ENCODE data around the gene KIF26A. TPM values are rescaled to one million over a fixed set of nuclear protein-coding genes. Genes with fewer than 3 reads are reported as not detected.

Gene KIF26A
- polyA plus RNA-seq, 4 donors: 0.27 to 8.6 (median 4.8) TPM; not detected in 1

GRCh38 chr14:104159990-104160389 is 21.6 kb downstream of the KIF26A start:
- no peak overlapping the region for H3K27ac ChIP-seq (ENCODE audit: low read depth in 1 of 3, low read length in 2 of 3)
- no peaks in the 10 kb centered on the region for H3K9me3 ChIP-seq (ENCODE audit: control insufficient read depth in 2 of 2, insufficient read depth in 1 of 2, low read depth in 1 of 2, low read length in 1 of 2)
- no peaks in the 10 kb centered on the region for H3K27me3 ChIP-seq (ENCODE audit: control insufficient read depth in 3 of 3, insufficient read depth in 3 of 3, low read length in 3 of 3)
- peaks cover 0 to 4% (median 0%) of the 10 kb centered on the region in 3 donors for H3K36me3 ChIP-seq (ENCODE audit: control insufficient read depth in 3 of 3, insufficient read depth in 2 of 3, low read depth in 1 of 3, low read length in 3 of 3)
- DNase-seq (no peak), FAIRE-seq (no peak)
- no peak overlapping the region for H3K4me3 ChIP-seq (ENCODE audit: low read depth in 1 of 3, low read length in 3 of 3)
- H3K4me1 ChIP-seq (ENCODE audit: control insufficient read depth in 3 of 3, insufficient read depth in 2 of 3, low read depth in 1 of 3, low read length in 2 of 3): no peaks in the 10 kb centered on the region
- WGBS, 3 donors: 77 to 84% (median 79%) methylated on average over 9 of the region's 9 CpGs

- H3K9me3 ChIP-seq (ENCODE audit: control insufficient read depth in 2 of 2, insufficient read depth in 1 of 2, low read depth in 1 of 2, low read length in 1 of 2): no peaks in the 10 kb centered on the region
Observed at GRCh38 chr14:104161602-104162367, 23.4 kb downstream of the KIF26A start.

GRCh38 chr14:104162495-104162894 is 24.1 kb downstream of the KIF26A start:
- FAIRE-seq: no peak
- Histone ChIP-seq H3K27ac (ENCODE audit: low read depth in 1 of 3, low read length in 2 of 3) (no peak overlapping the region), H3K36me3 (ENCODE audit: control insufficient read depth in 3 of 3, insufficient read depth in 2 of 3, low read depth in 1 of 3, low read length in 3 of 3) (peaks cover 0 to 4% (median 0%) of the 10 kb centered on the region in 3 donors), H3K9me3 (ENCODE audit: control insufficient read depth in 2 of 2, insufficient read depth in 1 of 2, low read depth in 1 of 2, low read length in 1 of 2) (no peaks in the 10 kb centered on the region), H3K4me3 (ENCODE audit: low read depth in 1 of 3, low read length in 3 of 3) (no peak overlapping the region), H3K27me3 (ENCODE audit: control insufficient read depth in 3 of 3, insufficient read depth in 3 of 3, low read length in 3 of 3) (no peaks in the 10 kb centered on the region), H3K4me1 (ENCODE audit: control insufficient read depth in 3 of 3, insufficient read depth in 2 of 3, low read depth in 1 of 3, low read length in 2 of 3) (no peaks in the 10 kb centered on the region)
- DNase-seq: no peak
- WGBS, 3 donors: 34 to 78% (median 35%) methylated on average over 6 to 9 of the region's 9 CpGs

More at GRCh38 chr14:104161602-104162367, 23.4 kb downstream of the KIF26A start:
- H3K4me3 ChIP-seq (ENCODE audit: low read depth in 1 of 3, low read length in 3 of 3): no peak overlapping the region
- WGBS, 3 donors: 67 to 86% (median 72%) methylated on average over 23 of the region's 23 CpGs
- no peaks in the 10 kb centered on the region for H3K27me3 ChIP-seq (ENCODE audit: control insufficient read depth in 3 of 3, insufficient read depth in 3 of 3, low read length in 3 of 3)
- peaks cover 0 to 4% (median 0%) of the 10 kb centered on the region in 3 donors for H3K36me3 ChIP-seq (ENCODE audit: control insufficient read depth in 3 of 3, insufficient read depth in 2 of 3, low read depth in 1 of 3, low read length in 3 of 3)
- DNase-seq (no peak), FAIRE-seq (no peak)
- H3K27ac ChIP-seq (ENCODE audit: low read depth in 1 of 3, low read length in 2 of 3): no peak overlapping the region
- no peaks in the 10 kb centered on the region for H3K4me1 ChIP-seq (ENCODE audit: control insufficient read depth in 3 of 3, insufficient read depth in 2 of 3, low read depth in 1 of 3, low read length in 2 of 3)

- H3K27me3 ChIP-seq (ENCODE audit: control insufficient read depth in 3 of 3, insufficient read depth in 3 of 3, low read length in 3 of 3): no peaks in the 10 kb centered on the region
- H3K9me3 ChIP-seq (ENCODE audit: control insufficient read depth in 2 of 2, insufficient read depth in 1 of 2, low read depth in 1 of 2, low read length in 1 of 2): no peaks in the 10 kb centered on the region
- WGBS, 3 donors: 63 to 79% (median 68%) methylated on average over 18 to 21 of the region's 21 CpGs
- H3K4me3 ChIP-seq (ENCODE audit: low read depth in 1 of 3, low read length in 3 of 3): no peak overlapping the region
- H3K4me1 ChIP-seq (ENCODE audit: control insufficient read depth in 3 of 3, insufficient read depth in 2 of 3, low read depth in 1 of 3, low read length in 2 of 3): no peaks in the 10 kb centered on the region
- no peak overlapping the region for H3K27ac ChIP-seq (ENCODE audit: low read depth in 1 of 3, low read length in 2 of 3)
- DNase-seq (no peak), FAIRE-seq (no peak)
- peaks cover 0 to 2% (median 0%) of the 10 kb centered on the region in 3 donors for H3K36me3 ChIP-seq (ENCODE audit: control insufficient read depth in 3 of 3, insufficient read depth in 2 of 3, low read depth in 1 of 3, low read length in 3 of 3)
Observed at GRCh38 chr14:104163541-104163940, 25.2 kb downstream of the KIF26A start.

GRCh38 chr14:104164041-104164440 is 25.7 kb downstream of the KIF26A start:
- Histone ChIP-seq H3K27ac (ENCODE audit: low read depth in 1 of 3, low read length in 2 of 3) (no peak overlapping the region), H3K9me3 (ENCODE audit: control insufficient read depth in 2 of 2, insufficient read depth in 1 of 2, low read depth in 1 of 2, low read length in 1 of 2) (no peaks in the 10 kb centered on the region), H3K4me3 (ENCODE audit: low read depth in 1 of 3, low read length in 3 of 3) (no peak overlapping the region), H3K4me1 (ENCODE audit: control insufficient read depth in 3 of 3, insufficient read depth in 2 of 3, low read depth in 1 of 3, low read length in 2 of 3) (no peaks in the 10 kb centered on the region), H3K36me3 (ENCODE audit: control insufficient read depth in 3 of 3, insufficient read depth in 2 of 3, low read depth in 1 of 3, low read length in 3 of 3) (no peaks in the 10 kb centered on the region), H3K27me3 (ENCODE audit: control insufficient read depth in 3 of 3, insufficient read depth in 3 of 3, low read length in 3 of 3) (no peaks in the 10 kb centered on the region)
- DNase-seq (no peak), FAIRE-seq (no peak)
- 73 to 82% (median 80%) methylated on average over 23 of the region's 23 CpGs for WGBS, 3 donors

- FAIRE-seq (no peak), DNase-seq (no peak)
Observed at GRCh38 chr14:104164512-104164911, 26.1 kb downstream of the KIF26A start.

GRCh38 chr14:104166698-104167097 is 28.3 kb downstream of the KIF26A start:
- no peaks in the 10 kb centered on the region for H3K36me3 ChIP-seq (ENCODE audit: control insufficient read depth in 3 of 3, insufficient read depth in 2 of 3, low read depth in 1 of 3, low read length in 3 of 3)
- FAIRE-seq: no peak
- WGBS, 3 donors: 85 to 88% (median 88%) methylated on average over 16 to 18 of the region's 18 CpGs

More at GRCh38 chr14:104164512-104164911, 26.1 kb downstream of the KIF26A start:
- 69 to 75% (median 74%) methylated on average over 6 to 9 of the region's 9 CpGs for WGBS, 3 donors
- Histone ChIP-seq H3K4me3 (ENCODE audit: low read depth in 1 of 3, low read length in 3 of 3) (no peak overlapping the region), H3K36me3 (ENCODE audit: control insufficient read depth in 3 of 3, insufficient read depth in 2 of 3, low read depth in 1 of 3, low read length in 3 of 3) (no peaks in the 10 kb centered on the region), H3K27me3 (ENCODE audit: control insufficient read depth in 3 of 3, insufficient read depth in 3 of 3, low read length in 3 of 3) (no peaks in the 10 kb centered on the region), H3K9me3 (ENCODE audit: control insufficient read depth in 2 of 2, insufficient read depth in 1 of 2, low read depth in 1 of 2, low read length in 1 of 2) (no peaks in the 10 kb centered on the region), H3K27ac (ENCODE audit: low read depth in 1 of 3, low read length in 2 of 3) (no peak overlapping the region), H3K4me1 (ENCODE audit: control insufficient read depth in 3 of 3, insufficient read depth in 2 of 3, low read depth in 1 of 3, low read length in 2 of 3) (no peaks in the 10 kb centered on the region)

GRCh38 chr14:104168603-104169002 is 30.2 kb downstream of the KIF26A start:
- no peak overlapping the region for H3K4me3 ChIP-seq (ENCODE audit: low read depth in 1 of 3, low read length in 3 of 3)
- FAIRE-seq (no peak), DNase-seq (no peak)
- no peak overlapping the region for H3K27ac ChIP-seq (ENCODE audit: low read depth in 1 of 3, low read length in 2 of 3)
- H3K36me3 ChIP-seq (ENCODE audit: control insufficient read depth in 3 of 3, insufficient read depth in 2 of 3, low read depth in 1 of 3, low read length in 3 of 3): peaks cover 0 to 13% (median 0%) of the 10 kb centered on the region in 3 donors
- H3K27me3 ChIP-seq (ENCODE audit: control insufficient read depth in 3 of 3, insufficient read depth in 3 of 3, low read length in 3 of 3): no peaks in the 10 kb centered on the region
- WGBS, 3 donors: 89 to 91% (median 91%) methylated on average over 13 to 15 of the region's 15 CpGs
- H3K4me1 ChIP-seq (ENCODE audit: control insufficient read depth in 3 of 3, insufficient read depth in 2 of 3, low read depth in 1 of 3, low read length in 2 of 3): peaks cover 0 to 13% (median 0%) of the 10 kb centered on the region in 3 donors
- H3K9me3 ChIP-seq (ENCODE audit: control insufficient read depth in 2 of 2, insufficient read depth in 1 of 2, low read depth in 1 of 2, low read length in 1 of 2): no peaks in the 10 kb centered on the region

More at GRCh38 chr14:104166698-104167097, 28.3 kb downstream of the KIF26A start:
- Histone ChIP-seq H3K9me3 (ENCODE audit: control insufficient read depth in 2 of 2, insufficient read depth in 1 of 2, low read depth in 1 of 2, low read length in 1 of 2) (no peaks in the 10 kb centered on the region), H3K27me3 (ENCODE audit: control insufficient read depth in 3 of 3, insufficient read depth in 3 of 3, low read length in 3 of 3) (no peaks in the 10 kb centered on the region), H3K27ac (ENCODE audit: low read depth in 1 of 3, low read length in 2 of 3) (no peak overlapping the region), H3K4me3 (ENCODE audit: low read depth in 1 of 3, low read length in 3 of 3) (no peak overlapping the region), H3K4me1 (ENCODE audit: control insufficient read depth in 3 of 3, insufficient read depth in 2 of 3, low read depth in 1 of 3, low read length in 2 of 3) (peaks cover 0 to 6% (median 0%) of the 10 kb centered on the region in 3 donors)
- no peak for DNase-seq
